ENCODE data around the gene TMEM151A.
A peak's percentile ranks its signal among the peaks of the same experiment; 100 is the strongest.

Gene TMEM151A

GRCh38 chr11:66284526-66285078 lies 7.1 kb upstream of the TMEM151A start:
- DNase-seq: no peak

DNA sequence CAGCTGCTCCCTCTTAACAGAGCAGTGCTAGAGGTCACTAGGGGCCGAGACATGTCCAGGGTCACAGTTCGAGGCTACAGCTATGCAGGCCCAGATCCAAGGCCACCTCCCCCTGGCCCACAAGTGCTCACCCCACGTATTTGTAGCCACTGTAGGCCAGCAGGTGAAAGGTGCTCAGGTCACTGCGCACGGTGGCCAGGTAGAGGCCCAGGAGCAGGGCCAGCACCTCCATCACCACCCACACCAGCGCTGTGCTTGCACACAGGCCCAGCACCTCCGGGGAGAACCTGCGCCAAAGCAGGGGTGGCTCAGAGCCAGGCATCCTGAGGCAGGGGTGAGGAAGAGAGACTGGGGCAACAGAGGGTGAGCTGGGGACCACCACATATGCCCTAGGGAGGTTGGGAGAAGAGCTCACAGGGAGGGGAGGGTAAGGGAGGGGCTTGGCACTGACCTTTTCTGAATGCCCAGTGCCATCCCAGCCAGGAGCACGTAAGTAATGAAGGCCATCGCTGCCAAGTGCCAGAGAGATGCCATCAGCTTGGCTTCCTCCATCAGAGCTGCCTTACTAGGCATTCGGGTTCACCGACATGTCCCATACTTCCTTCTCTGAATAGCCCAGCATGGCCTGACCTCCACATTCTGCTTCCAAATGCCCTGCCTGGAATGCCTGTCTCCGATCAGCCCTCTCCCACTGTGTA lies 6.3 kb upstream of the TMEM151A start:
- DNase-seq: no peak

GRCh38 chr11:66286699-66287098 lies 5.0 kb upstream of the TMEM151A start:
- DNase-seq: no peak

GRCh38 chr11:66287211-66287888 lies 4.3 kb upstream of the TMEM151A start:
- no peak for DNase-seq

DNA sequence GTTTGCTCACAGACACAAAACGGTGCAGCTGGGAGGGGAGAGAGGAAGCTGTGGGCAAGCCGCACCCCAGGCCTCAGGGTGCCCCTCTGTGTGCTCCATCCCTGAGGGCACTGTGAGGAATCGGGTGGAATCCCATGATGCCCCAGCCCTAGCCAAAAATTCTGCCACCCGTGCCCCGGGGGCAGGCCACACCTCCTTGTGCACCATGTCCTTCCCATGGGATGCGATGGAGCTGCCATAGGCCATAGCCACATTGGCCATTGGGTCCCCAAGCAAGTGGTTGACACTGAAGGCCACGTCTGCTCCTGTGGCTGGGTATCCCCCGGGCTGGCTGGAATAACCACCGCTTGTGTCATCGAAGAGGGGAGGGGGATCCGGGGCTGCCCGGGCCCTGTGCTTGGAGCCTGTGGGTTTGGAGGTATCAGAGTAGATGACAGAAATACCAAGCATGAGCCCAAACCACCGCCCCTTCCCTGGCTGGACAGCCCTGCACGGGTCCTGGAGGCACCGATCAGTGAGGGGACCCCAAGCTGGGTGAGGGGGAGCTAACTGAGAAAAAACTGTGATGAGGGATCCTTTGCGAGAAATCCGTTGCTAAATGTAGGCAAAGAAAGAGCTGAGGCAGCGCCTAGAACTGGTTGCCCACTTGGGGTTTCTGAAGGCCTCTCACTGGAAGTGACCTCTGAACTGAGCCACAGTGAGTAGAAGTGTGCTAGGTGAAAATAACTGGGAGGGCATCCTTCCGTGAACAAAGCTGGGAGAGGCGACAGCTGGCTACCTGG lies 3.6 kb upstream of the TMEM151A start:
- DNase-seq: no peak

DNA sequence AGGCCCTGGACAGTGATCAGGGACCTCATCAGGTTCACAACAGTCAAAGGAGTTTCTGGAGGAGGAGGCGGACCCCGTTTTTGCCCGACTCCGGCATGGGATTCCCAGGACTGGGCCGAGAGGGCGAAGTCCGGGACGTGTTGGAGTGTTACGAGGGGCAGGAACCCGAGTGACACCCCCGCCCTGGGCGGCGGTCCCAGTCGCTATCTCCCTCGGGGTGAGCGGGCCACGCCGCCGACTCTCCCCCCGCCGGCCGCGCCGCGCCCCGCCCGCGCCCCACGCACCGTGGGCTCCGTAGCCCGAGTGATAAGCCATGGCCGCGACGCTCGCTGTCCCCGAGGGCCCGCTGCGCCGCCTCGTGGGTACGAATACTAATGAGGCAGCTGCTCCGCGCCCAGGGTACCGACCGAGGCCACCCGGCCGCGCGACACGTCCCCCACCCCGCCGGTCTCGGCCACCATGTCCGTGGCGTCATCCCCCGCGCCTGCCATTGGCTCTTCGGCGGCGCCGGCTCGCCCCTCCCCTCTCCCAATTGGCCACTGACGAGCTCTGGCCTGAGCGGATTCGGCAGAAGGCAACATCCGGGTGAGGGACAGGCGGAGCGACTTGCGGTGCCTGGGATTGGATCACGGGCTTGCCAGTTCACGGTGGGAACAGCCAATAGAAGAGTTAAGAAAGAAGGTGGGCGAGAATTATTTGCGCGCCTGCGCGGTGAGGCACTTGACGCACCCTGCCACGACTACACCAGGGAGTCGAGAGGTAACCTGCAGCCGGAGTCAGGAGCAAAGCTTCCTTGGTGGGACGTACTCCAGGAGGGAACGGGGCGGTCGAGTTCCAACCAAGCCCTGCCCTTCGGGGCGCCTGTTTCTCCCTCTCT lies 2.8 kb upstream of the TMEM151A start, which contains the start of gene YIF1A:
Gene YIF1A (minus strand): TSS at position 473 of the 877 bp plus-strand sequence. CDS start 158 bp downstream, at position 315.
- DNase-seq: peak; percentile 96

DNA sequence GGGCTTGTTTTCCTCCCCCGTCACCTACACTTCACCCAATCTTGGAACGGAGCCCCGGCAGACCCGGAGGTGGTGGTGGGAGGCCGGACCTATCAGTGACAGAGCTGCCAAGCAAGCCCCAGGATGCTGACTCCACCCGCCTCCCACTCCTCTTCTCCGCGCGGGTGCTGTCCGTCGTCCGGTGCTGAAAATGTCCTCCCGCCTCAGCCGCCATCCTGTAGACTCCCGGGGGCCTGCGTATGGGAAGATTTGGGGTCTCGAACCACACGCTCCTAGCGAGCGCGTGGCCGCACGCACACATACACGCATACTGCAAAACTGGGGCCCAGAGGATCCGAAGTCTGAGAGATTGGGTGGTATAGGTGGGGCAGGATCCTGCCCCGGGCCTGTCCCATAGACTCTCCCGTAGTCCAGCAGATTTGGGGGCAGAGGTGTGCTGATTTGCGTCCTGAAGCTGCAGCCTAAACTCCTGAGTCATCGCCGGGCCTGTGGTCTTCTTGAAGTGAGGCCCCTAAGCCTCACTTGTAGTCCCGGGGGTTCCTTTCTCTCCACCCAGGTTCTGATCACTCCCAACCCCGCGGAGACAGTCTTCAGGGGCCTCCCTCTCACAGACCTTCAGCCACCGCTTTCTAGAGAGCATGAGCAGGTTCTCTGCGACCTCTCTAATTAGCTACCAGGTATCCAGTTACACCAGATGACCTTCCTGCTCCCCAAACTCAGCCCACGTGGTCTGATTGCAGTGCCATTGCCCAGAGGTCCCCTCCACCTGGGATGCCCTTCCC lies 2.0 kb upstream of the TMEM151A start:
- DNase-seq: peak; percentile 72

DNA sequence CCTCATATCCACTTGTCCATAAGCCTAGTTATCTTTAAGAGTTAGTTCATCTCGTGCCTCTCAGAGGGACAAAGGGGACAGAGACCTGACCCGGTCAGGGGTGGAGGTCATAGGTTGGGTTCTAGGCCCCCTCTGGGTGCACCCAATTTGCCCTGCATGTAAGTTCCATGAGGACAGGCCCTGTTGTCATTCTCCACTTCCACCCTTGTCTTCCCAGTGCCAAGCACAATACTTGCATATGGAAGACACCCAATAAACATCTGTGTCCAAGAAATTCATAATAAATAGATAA lies 1.4 kb upstream of the TMEM151A start:
- DNase-seq: no peak

GRCh38 chr11:66291303-66291705 lies 390 bp upstream of the TMEM151A start:
- no peak for DNase-seq

- no peak for DNase-seq
Measured at GRCh38 chr11:66292543-66293332, 1.0 kb downstream of the TMEM151A start.

DNA sequence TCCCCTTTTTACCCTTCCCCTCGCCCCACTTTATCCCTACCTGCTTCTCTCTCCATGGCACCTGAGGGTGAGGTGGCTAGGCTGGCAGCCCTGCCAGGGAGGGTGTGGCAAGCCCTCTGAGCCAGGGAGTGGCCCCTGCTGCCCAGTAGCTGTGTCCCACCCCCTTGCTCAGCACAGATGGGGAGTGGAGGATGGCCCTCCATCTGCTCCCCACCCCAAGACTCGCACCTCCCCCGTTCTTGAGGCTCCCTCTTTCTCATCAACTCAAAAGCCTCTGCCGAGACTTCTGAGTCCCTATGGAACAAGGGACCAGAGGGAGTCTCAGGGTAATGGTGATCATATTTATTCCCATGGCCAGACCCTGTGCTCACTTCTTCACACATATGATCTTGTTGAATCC lies 1.7 kb downstream of the TMEM151A start:
- DNase-seq: no peak

GRCh38 chr11:66293777-66294625 lies 2.3 kb downstream of the TMEM151A start:
- DNase-seq: no peak

- DNase-seq: no peak
Measured at GRCh38 chr11:66294626-66295620, 3.2 kb downstream of the TMEM151A start.

DNA sequence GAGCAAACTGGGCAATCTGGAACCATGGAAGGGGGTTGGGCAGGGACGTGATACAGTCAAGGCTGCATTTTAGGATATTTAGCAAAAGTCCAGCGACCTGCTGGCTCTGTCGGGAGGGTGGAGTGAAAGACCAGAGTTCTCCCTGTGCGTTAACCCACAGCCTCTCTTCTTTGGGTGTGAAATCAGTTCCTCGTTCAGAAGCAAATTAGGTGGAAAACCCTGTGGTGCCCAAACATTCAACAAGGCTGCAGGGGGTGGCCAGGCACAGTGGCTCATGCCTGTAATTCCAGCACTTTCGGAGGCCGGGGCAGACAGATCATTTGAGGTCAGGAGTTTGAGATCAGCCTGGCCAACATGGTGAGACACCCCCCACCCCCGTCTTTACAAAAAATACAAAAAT lies 5.9 kb downstream of the TMEM151A start:
- no peak for DNase-seq

DNA sequence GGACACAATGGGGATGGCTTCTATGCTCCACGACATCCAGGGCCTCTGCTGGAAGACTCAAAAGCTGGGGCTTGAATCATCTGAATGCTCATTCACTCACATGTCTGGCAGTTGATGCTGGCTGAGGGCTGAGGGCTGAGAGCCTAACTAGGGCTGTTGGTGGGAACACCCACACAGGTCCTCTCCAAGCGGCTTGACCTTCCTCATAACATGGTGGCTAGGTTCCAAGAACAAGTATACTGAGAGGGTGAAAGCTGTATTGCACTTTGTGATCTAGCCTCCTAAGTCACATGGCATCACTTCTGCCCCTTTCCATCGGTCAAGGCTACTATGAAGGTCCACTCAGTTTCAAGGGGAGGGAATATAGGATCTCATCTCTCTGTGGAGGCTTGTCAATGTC lies 7.5 kb downstream of the TMEM151A start:
- DNase-seq: no peak

GRCh38 chr11:66302656-66303055 lies 11.0 kb downstream of the TMEM151A start:
- DNase-seq: no peak

- no peak for DNase-seq
Measured at GRCh38 chr11:66309475-66309874, 17.8 kb downstream of the TMEM151A start.

DNA sequence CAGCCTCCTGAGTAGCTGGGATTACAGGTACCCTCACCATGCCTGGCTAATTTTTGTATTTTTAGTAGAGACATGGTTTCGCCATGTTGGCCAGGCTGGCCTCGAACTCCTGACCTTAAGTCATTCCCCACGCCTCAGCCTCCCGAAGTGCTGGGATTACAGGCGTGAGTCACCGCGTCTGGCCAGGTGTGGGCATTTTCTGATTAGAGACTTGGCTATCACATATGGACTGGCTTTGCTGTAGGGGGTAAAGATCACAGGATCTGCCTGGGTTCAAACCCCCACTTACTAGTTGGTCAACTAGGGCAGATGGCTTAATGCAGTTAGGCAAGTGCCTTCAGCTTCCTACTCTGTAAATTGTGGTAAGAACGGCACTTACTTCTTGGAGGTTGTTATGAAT lies 18.6 kb downstream of the TMEM151A start:
- no peak for DNase-seq

All from activated CD8-positive, alpha-beta memory T cell treated with anti-CD3 and anti-CD28 coated beads, Interleukin-2, amount 50 U/mL, for 4 hours (primary cell).